ENCODE results near the gene STEAP4. TPM values are rescaled to one million over a fixed set of nuclear protein-coding genes. Genes with fewer than 3 reads are reported as not detected.

The STEAP4 gene
- polyA plus RNA-seq, 4 donors = 0.22 to 5.7 (median 0.43) TPM

Other genes with a start within 250 kb of the STEAP4 start
- gene SRI, start 86.9 kb downstream of the STEAP4 start, polyA plus RNA-seq = 100 to 1,000 TPM; 202 to 569 (median 476) TPM